Ovary (tissue), 3 donors: ENCODE data around the gene RNF135.
"Not testable (repeated sequence)": the region's sequence is repeated elsewhere in the genome, so short reads cannot be mapped to it uniquely, and the experiment has no call there.

Experiments
- CTCF ChIP-seq, 3 donors: fragments of 450-650 bp in 2 of 3; fragments of 200-600 bp in 1 of 3; IDR thresholded peaks; one replicate each; pipeline versions ENCODE4 v1.5.1 to v1.8.0; 2016 to 2022; ENCODE audit warnings: antibody characterized with exemption in 3 of 3, mild to moderate bottlenecking in 1 of 3
- EP300 ChIP-seq: sonication (generic); formaldehyde crosslinking; IDR thresholded peaks from one replicate; pipeline ENCODE4 v1.6.1; 2017; ENCODE audit warnings: antibody characterized with exemption
- POLR2A ChIP-seq: fragments of 450-650 bp; IDR thresholded peaks from one replicate; pipeline ENCODE4 v1.6.1; 2017; ENCODE audit warnings: antibody characterized with exemption, mild to moderate bottlenecking, moderate library complexity
- donor health status: DM: no; HTN: no; CAD: no.

- TF ChIP-seq CTCF (IDR thresholded peaks at IDR 0.05); EP300; POLR2A: not testable (repeated sequence)
Measured at GRCh38 chr17:31010014-31010413, 39.2 kb downstream of the RNF135 start.
